ENCODE measurements around the gene PPFIBP1.
"Not testable (repeated sequence)": the region's sequence is repeated elsewhere in the genome, so short reads cannot be mapped to it uniquely, and the experiment has no call there.

Gene PPFIBP1

DNA sequence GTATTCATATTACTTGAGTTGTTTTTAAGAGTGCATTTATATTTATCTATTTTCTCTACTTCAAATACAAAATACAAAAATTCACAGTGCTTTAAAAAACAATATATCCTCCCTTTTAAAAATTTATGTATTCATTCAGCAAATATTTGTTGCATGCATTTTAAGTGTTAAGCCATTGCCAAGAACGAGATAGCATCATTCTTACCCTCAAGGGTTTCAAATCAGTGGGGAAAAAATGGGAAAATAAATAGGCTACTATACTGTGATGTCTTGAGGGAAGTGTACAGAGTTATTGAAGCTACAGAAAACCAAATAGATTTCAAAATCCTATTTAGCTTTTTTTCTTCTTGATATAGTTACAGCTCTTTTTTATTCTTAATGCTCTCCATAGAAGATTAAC, 209.8 kb downstream of the PPFIBP1 start:
- TF ChIP-seq POLR2A (IDR thresholded peaks at IDR 0.05; ENCODE audit: low read depth, low read length) = no peak
- DNase-seq (ENCODE audit: insufficient read length, low spot score) (no peak), FAIRE-seq (no peak)

- not testable (repeated sequence) for DNase-seq (ENCODE audit: insufficient read length, low spot score); FAIRE-seq
Observed at GRCh38 chr12:27734321-27734720, 210.3 kb downstream of the PPFIBP1 start.

DNA sequence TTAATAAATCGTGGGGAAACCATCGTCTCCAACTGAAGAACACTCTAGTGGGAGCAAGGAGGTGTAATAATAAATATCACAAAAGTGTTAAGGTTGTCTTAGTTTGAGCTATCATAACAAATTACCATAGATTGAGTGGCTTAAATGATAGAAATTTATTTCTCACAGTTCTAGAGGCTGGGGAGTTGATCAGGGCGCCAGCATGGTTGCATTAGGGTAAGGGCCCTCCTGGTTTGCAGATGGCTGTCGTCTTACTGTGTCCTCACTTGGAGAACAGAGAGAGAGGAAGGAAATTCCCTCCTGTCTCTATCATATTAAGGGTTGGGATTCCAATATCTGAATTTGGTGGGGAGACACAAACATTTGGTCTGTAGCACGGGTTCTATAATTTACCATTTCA, 219.6 kb downstream of the PPFIBP1 start:
- DNase-seq (ENCODE audit: insufficient read length, low spot score) (no peak), FAIRE-seq (no peak)
- TF ChIP-seq POLR2A (IDR thresholded peaks at IDR 0.05; ENCODE audit: low read depth, low read length) = no peak
